Measurements from ENCODE around the gene MXRA8. TPM values are rescaled to one million over a fixed set of nuclear protein-coding genes. Genes with fewer than 3 reads are reported as not detected.
"Not testable (repeated sequence)": the region's sequence is repeated elsewhere in the genome, so short reads cannot be mapped to it uniquely, and the experiment has no call there.

The MXRA8 gene
- total RNA-seq, 1 donor from 2014 or later: 440 TPM

- Mint-ChIP-seq H3K36me3 (ENCODE audit: unreplicated experiment) (peaks cover 74% of the 10 kb centered on the region), H3K4me1 (ENCODE audit: unreplicated experiment) (no peaks in the 10 kb centered on the region), H3K27ac (ENCODE audit: unreplicated experiment) (no peak overlapping the region), H3K9me3 (ENCODE audit: unreplicated experiment) (no peaks in the 10 kb centered on the region), H3K4me3 (ENCODE audit: unreplicated experiment) (no peak overlapping the region), H3K27me3 (ENCODE audit: unreplicated experiment) (no peaks in the 10 kb centered on the region)
- no peak for TF ChIP-seq CTCF (IDR thresholded peaks at IDR 0.05)
- no peak for DNase-seq (ENCODE audit: extremely low spot score, unreplicated experiment)
Measured at GRCh38 chr1:1390675-1391074, 32.3 kb upstream of the MXRA8 start.

- H3K36me3 Mint-ChIP-seq (ENCODE audit: unreplicated experiment): peaks cover 60% of the 10 kb centered on the region
- TF ChIP-seq CTCF (IDR thresholded peaks at IDR 0.05): no peak
- H3K4me3 Mint-ChIP-seq (ENCODE audit: unreplicated experiment): no peak overlapping the region
- H3K27ac Mint-ChIP-seq (ENCODE audit: unreplicated experiment): no peak overlapping the region
- no peaks in the 10 kb centered on the region for H3K4me1 Mint-ChIP-seq (ENCODE audit: unreplicated experiment)
- H3K27me3 Mint-ChIP-seq (ENCODE audit: unreplicated experiment): no peaks in the 10 kb centered on the region
- H3K9me3 Mint-ChIP-seq (ENCODE audit: unreplicated experiment): no peaks in the 10 kb centered on the region
- DNase-seq (ENCODE audit: extremely low spot score, unreplicated experiment): no peak
Measured at GRCh38 chr1:1388078-1388472, 29.7 kb upstream of the MXRA8 start.

GRCh38 chr1:1387098-1388077 lies 29.0 kb upstream of the MXRA8 start:
- Mint-ChIP-seq H3K27me3 (ENCODE audit: unreplicated experiment) (no peaks in the 10 kb centered on the region), H3K4me1 (ENCODE audit: unreplicated experiment) (no peaks in the 10 kb centered on the region), H3K4me3 (ENCODE audit: unreplicated experiment) (no peak overlapping the region), H3K9me3 (ENCODE audit: unreplicated experiment) (no peaks in the 10 kb centered on the region), H3K36me3 (ENCODE audit: unreplicated experiment) (peaks cover 55% of the 10 kb centered on the region), H3K27ac (ENCODE audit: unreplicated experiment) (no peak overlapping the region)
- no peak for DNase-seq (ENCODE audit: extremely low spot score, unreplicated experiment)
- TF ChIP-seq CTCF (IDR thresholded peaks at IDR 0.05): no peak

GRCh38 chr1:1385931-1386330 lies 27.6 kb upstream of the MXRA8 start:
- Mint-ChIP-seq H3K27ac (ENCODE audit: unreplicated experiment) (no peak overlapping the region), H3K27me3 (ENCODE audit: unreplicated experiment) (no peaks in the 10 kb centered on the region), H3K9me3 (ENCODE audit: unreplicated experiment) (no peaks in the 10 kb centered on the region), H3K4me3 (ENCODE audit: unreplicated experiment) (no peak overlapping the region), H3K36me3 (ENCODE audit: unreplicated experiment) (peaks cover 46% of the 10 kb centered on the region), H3K4me1 (ENCODE audit: unreplicated experiment) (no peaks in the 10 kb centered on the region)
- no peak for DNase-seq (ENCODE audit: extremely low spot score, unreplicated experiment)
- TF ChIP-seq CTCF (IDR thresholded peaks at IDR 0.05): no peak

- H3K27ac Mint-ChIP-seq (ENCODE audit: unreplicated experiment); H3K27me3 Mint-ChIP-seq (ENCODE audit: unreplicated experiment); H3K4me3 Mint-ChIP-seq (ENCODE audit: unreplicated experiment); H3K4me1 Mint-ChIP-seq (ENCODE audit: unreplicated experiment); DNase-seq (ENCODE audit: extremely low spot score, unreplicated experiment); H3K9me3 Mint-ChIP-seq (ENCODE audit: unreplicated experiment): not testable (repeated sequence)
- peaks cover 40% of the 10 kb centered on the region for H3K36me3 Mint-ChIP-seq (ENCODE audit: unreplicated experiment)
Measured at GRCh38 chr1:1385339-1385738, 27.0 kb upstream of the MXRA8 start.
